ENCODE measurements around the gene MFF. TPM values are rescaled to one million over a fixed set of nuclear protein-coding genes. Genes with fewer than 3 reads are reported as not detected.

Gene MFF
- total RNA-seq, 1 donor from 2014 or later, result 74.9 TPM

Other genes starting within 250 kb of the MFF start
- gene COL4A4, start 161.0 kb upstream of the MFF start, total RNA-seq, result not detected in 2 replicates
- not detected in 2 replicates for gene COL4A3, start 160.6 kb upstream of the MFF start, total RNA-seq
- gene TM4SF20, start 54.1 kb downstream of the MFF start, total RNA-seq, result not detected in 2 replicates
- not detected in 2 replicates for gene SCYGR1, start 62.7 kb downstream of the MFF start, total RNA-seq
- gene AGFG1, start 146.9 kb downstream of the MFF start, total RNA-seq, result 239 and 252 TPM in 2 replicates

Measured in activated T-helper 1 cell treated with anti-CD3 and anti-CD28 coated beads, Interleukin-12 subunit alpha, Interleukin-12 subunit beta, Interleukin-2, Interleukin-4 antibody, amounts not matched to agents 30 ng/mL and 10 ng/mL and 1 ng/mL, durations not matched to agents 14 hours and 24 hours and 36 hours (primary cell).